HepG2 (cell line): ENCODE data around the gene UBTF.

Experiments used
- CSRNP1 ChIP-seq: sonication (generic); formaldehyde crosslinking; IDR thresholded peaks from 2 replicates; pipeline ENCODE4 v1.8.1; 2023; ENCODE audit warnings: mild to moderate bottlenecking, missing genetic modification reagents
- FOXK1 ChIP-seq: sonication (generic); formaldehyde crosslinking; IDR thresholded peaks from 2 replicates; pipeline ENCODE4 v1.4.0; 2020; ENCODE audit warnings: low read depth, missing genetic modification reagents, borderline replicate concordance
- FOXM1 ChIP-seq: sonication (generic); formaldehyde crosslinking; IDR thresholded peaks from 2 replicates; pipeline ENCODE4 v1.5.0; 2020; ENCODE audit warnings: missing genetic modification reagents
- GATAD2A ChIP-seq: IDR thresholded peaks from 2 replicates; pipeline ENCODE4 v1.6.1; 2016
- POLR2G ChIP-seq: fragments of 200-400 bp; formaldehyde crosslinking; IDR thresholded peaks from 2 replicates; pipeline ENCODE4 v1.6.1; 2018; ENCODE audit warnings: mild to moderate bottlenecking, low read depth, low read length, moderate library complexity
- RERE ChIP-seq: IDR thresholded peaks from 2 replicates; pipeline ENCODE4 v1.6.1; 2016; ENCODE audit warnings: low read depth, missing genetic modification reagents, missing compliant biosample characterization
- SALL1 ChIP-seq: sonication (generic); formaldehyde crosslinking; IDR thresholded peaks from 2 replicates; pipeline ENCODE4 v1.8.0; 2022; ENCODE audit warnings: mild to moderate bottlenecking, missing genetic modification reagents
- SMYD3 ChIP-seq: sonication (generic); formaldehyde crosslinking; IDR thresholded peaks from 2 replicates; pipeline ENCODE4 v1.8.1; 2023; ENCODE audit warnings: mild to moderate bottlenecking, missing genetic modification reagents
- ZNF367 ChIP-seq: sonication (generic); formaldehyde crosslinking; IDR thresholded peaks from 2 replicates; pipeline ENCODE4 v1.4.0; 2020; ENCODE audit warnings: missing genetic modification reagents, borderline replicate concordance
- TF ChIP-seq, protein P1 (sequence below): sonication (generic); formaldehyde crosslinking; IDR thresholded peaks from 2 replicates; pipeline ENCODE4 v1.4.0; 2020; ENCODE audit warnings: missing genetic modification reagents

- TF ChIP-seq FOXM1 (CRISPR knock-in tag) (no peak), ZNF367 (CRISPR knock-in tag) (no peak), SMYD3 (CRISPR knock-in tag) (no peak), SALL1 (CRISPR knock-in tag) (no peak), GATAD2A (CRISPR knock-in tag) (no peak), RERE (CRISPR knock-in tag) (no peak), FOXK1 (CRISPR knock-in tag) (no peak), POLR2G (no peak), CSRNP1 (CRISPR knock-in tag) (no peak)
- TF ChIP-seq, protein P1, sequence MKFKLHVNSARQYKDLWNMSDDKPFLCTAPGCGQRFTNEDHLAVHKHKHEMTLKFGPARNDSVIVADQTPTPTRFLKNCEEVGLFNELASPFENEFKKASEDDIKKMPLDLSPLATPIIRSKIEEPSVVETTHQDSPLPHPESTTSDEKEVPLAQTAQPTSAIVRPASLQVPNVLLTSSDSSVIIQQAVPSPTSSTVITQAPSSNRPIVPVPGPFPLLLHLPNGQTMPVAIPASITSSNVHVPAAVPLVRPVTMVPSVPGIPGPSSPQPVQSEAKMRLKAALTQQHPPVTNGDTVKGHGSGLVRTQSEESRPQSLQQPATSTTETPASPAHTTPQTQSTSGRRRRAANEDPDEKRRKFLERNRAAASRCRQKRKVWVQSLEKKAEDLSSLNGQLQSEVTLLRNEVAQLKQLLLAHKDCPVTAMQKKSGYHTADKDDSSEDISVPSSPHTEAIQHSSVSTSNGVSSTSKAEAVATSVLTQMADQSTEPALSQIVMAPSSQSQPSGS (CRISPR knock-in tag) = no peak
Measured at GRCh38 chr17:44229090-44229489, 9.6 kb upstream of the UBTF start.
